OCI-LY7 (cell line): ENCODE data around the gene APOC4. TPM values are rescaled to one million over a fixed set of nuclear protein-coding genes. Genes with fewer than 3 reads are reported as not detected.

Experiments used
- BruUV-seq: library from RNA; stranded (reverse); fragments of 400-500 nt; replicated peaks from 2 replicates; lab custom pipeline; 2021; lab: Mats Ljungman, UMichigan
- CTCF ChIA-PET: fragments of 300-600 bp; sonication (Branson Sonifier 250); formaldehyde crosslinking; loops from one replicate; lab custom pipeline; 2022; ENCODE audit warnings: antibody characterized with exemption; ENCODE audit not compliant: unreplicated experiment; lab: Charles Lee
- POLR2A ChIA-PET: fragments of 300-600 bp; sonication (Branson Sonifier 250); formaldehyde crosslinking; loops from one replicate; lab custom pipeline; 2022; ENCODE audit warnings: antibody characterized with exemption; lab: Charles Lee
- DNase-seq: peaks from one replicate; pipeline ENCODE4 v3.0.0-alpha.2; 2015; ENCODE audit warnings: low spot score
- H2AFZ ChIP-seq: fragments of 200-600 bp; sonication (generic), shearing (Covaris generic); 2 replicates; pipeline ENCODE4 v1.6.1; 2014; ENCODE audit warnings: mild to moderate bottlenecking, antibody characterized with exemption, low read length, moderate library complexity
- H3K27ac ChIP-seq: fragments of 200-600 bp; sonication (generic); 2 replicates; pipeline ENCODE4 v1.5.1; 2014; ENCODE audit warnings: mixed run types, low read depth, mild to moderate bottlenecking, moderate library complexity, low read length, inconsistent platforms; ENCODE audit not compliant: poor library complexity, severe bottlenecking
- H3K36me3 ChIP-seq: fragments of 200-600 bp; sonication (generic); 2 replicates; pipeline ENCODE4 v1.6.1; 2014; ENCODE audit warnings: mild to moderate bottlenecking, antibody characterized with exemption, low read length, moderate library complexity, mixed read lengths; ENCODE audit not compliant: insufficient read depth
- H3K4me1 ChIP-seq: fragments of 200-600 bp; sonication (generic); 2 replicates; pipeline ENCODE4 v1.5.1; 2014; ENCODE audit warnings: mild to moderate bottlenecking, low read length; ENCODE audit not compliant: insufficient read depth, poor library complexity, severe bottlenecking
- H3K4me2 ChIP-seq: fragments of 200-600 bp; sonication (generic); 2 replicates; pipeline ENCODE4 v1.6.1; 2014; ENCODE audit warnings: mild to moderate bottlenecking, low read length
- H3K4me3 ChIP-seq: fragments of 200-600 bp; sonication (generic); 2 replicates; pipeline ENCODE4 v1.5.1; 2014; ENCODE audit warnings: mild to moderate bottlenecking, low read depth, low read length; ENCODE audit not compliant: poor library complexity, severe bottlenecking
- H3K79me2 ChIP-seq: fragments of 200-600 bp; sonication (generic); 2 replicates; pipeline ENCODE4 v1.6.1; 2016; ENCODE audit warnings: low read depth, mild to moderate bottlenecking, low read length, moderate library complexity, mixed read lengths; ENCODE audit not compliant: insufficient read depth
- H3K9me2 ChIP-seq: fragments of 200-600 bp; sonication (generic); 2 replicates; pipeline ENCODE4 v1.6.1; 2016; ENCODE audit warnings: mild to moderate bottlenecking, low read length, mixed read lengths; ENCODE audit not compliant: insufficient read depth
- H3K9me3 ChIP-seq: fragments of 200-600 bp; sonication (generic); 2 replicates; pipeline ENCODE4 v1.6.1; 2014; ENCODE audit warnings: mild to moderate bottlenecking, mixed run types, low read length, mixed read lengths
- H4K20me1 ChIP-seq: fragments of 200-600 bp; sonication (generic); 2 replicates; pipeline ENCODE4 v1.6.1; 2014; ENCODE audit warnings: mild to moderate bottlenecking, antibody characterized with exemption, low read length, moderate library complexity, mixed read lengths; ENCODE audit not compliant: insufficient read depth
- CTCF ChIP-seq: fragments of 200-600 bp; sonication (generic); conservative IDR thresholded peaks from 2 replicates; pipeline ENCODE4 v1.5.1; 2014; ENCODE audit warnings: mild to moderate bottlenecking, antibody characterized with exemption, low read length, moderate library complexity, mixed read lengths
- EZH2phosphoT487 ChIP-seq: fragments of 200-600 bp; sonication (generic); IDR thresholded peaks from 2 replicates; pipeline ENCODE4 v1.6.1; 2018; ENCODE audit warnings: low read depth, borderline replicate concordance, mild to moderate bottlenecking, mixed run types, antibody characterized with exemption, low read length, moderate library complexity, mixed read lengths
- intact Hi-C: fragments of 100-400 bp; cut with micrococcal nuclease; formaldehyde crosslinking; loops from one replicate; pipeline ENCODE4 v1.10.0; 2022; ENCODE audit not compliant: unreplicated experiment
- total RNA-seq, 2 experiments: library from RNA; depleted of rRNA in 1 of 2; stranded (reverse); fragments of >200 nt in 1 of 2; shearing (Covaris generic) in 1 of 2; gene quantifications; 2 replicates each; pipeline ENCODE4 v1.2.3, GENCODE V29; 2014 to 2022

APOC4 gene
- total RNA-seq, 2 experiments from 2014 or later = not detected

DNA sequence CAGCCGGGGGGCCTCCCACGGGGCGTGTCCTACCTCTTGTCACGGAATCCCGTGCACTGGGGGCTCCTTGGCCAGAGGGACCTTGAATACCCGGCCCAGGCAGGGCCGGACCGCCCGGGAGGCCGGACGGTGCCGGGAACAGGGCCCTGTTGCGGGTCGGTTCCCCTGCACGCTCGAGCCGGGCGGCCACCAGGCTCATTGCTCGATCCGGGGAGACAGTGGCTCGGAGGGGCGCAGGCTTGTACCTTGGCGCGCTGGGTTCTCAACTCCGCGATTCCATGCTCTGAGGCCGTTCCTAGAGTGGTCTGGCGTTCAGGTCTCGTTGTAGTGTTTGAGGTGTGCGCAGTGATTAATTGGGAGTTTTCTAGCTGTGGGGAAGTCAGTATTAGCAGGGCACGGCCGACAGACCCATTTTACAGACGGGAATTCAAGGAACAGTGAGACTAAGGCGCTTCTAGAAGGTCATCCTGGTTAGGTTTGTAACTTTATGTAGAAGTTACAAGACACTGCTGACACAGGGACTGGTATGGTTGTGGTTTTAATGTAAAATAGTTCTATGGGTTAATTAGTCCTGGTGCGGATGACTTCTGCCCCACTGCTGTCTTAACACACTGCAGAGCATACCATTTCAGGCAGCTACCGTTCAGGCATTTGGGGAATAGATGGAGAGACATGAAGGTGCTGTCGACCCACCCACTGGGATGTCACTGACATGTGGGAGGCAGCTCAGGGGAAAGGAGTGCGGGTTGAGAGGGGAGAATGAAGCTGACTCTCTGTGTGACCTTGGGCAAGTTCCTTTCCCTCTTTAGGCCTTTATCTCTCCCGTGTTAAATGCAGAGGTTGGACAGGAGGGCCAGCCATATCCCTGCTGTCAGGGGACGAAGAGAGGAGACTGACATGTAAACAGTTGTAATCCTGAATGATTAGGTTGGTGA is 13.7 kb downstream of the APOC4 start:
- H3K79me2 ChIP-seq = peaks cover 64% of the 10 kb centered on the region
- H3K4me2 ChIP-seq = peak overlapping the region; percentile 81
- peak overlapping the region; percentile 82 for H3K27ac ChIP-seq
- intact Hi-C loops = loop anchor here (5.0 kb wide), 2 partner anchors 62 to 63 kb away; partner anchors contain the start of gene TOMM40
- TF ChIP-seq EZH2phosphoT487 = no peak
- no peak for TF ChIP-seq CTCF
- no peaks in the 10 kb centered on the region for H4K20me1 ChIP-seq
- TSS peak; percentile 51 for BruUV-seq
- no peak for DNase-seq
- ChIA-PET POLR2A (interaction anchor here (0.7 to 1.0 kb wide), 2 partner anchors 16 to 45 kb away, joined by 4 to 5 read pairs; partner anchors contain the start of gene RELB), CTCF (interaction anchor here (1.0 kb wide), 1 partner anchor 15 kb away, joined by 3 read pairs; no protein-coding TSS in a partner anchor)
- H3K9me3 ChIP-seq = no peaks in the 10 kb centered on the region
- peaks cover 59% of the 10 kb centered on the region for H3K4me1 ChIP-seq
- H3K36me3 ChIP-seq = peaks cover 20% of the 10 kb centered on the region; the same call in 1 of the 2 replicates
- H2AFZ ChIP-seq = no peak overlapping the region
- H3K4me3 ChIP-seq = peak overlapping the region; percentile 75
- no peaks in the 10 kb centered on the region for H3K9me2 ChIP-seq

DNA sequence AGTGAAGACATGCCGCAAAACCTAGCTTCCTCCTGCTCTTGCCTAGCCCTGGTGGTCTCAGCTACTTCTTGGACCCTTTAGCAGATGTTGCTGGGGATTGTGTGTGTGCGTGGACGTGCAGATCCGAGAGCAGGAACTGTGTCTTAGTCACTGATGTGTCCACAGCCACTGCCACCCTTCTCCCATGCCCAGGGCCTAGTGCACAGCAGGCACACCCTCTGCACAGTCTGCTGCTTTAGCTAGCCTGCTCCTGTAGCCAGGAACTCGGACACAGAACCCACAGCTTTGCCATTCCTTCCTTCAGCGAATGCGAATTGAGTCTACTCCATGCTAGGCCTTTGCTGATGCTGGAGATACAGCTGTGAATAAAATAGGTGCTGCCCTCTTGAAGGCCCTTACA is 15.5 kb downstream of the APOC4 start:
- H3K4me1 ChIP-seq = peaks cover 67% of the 10 kb centered on the region
- intact Hi-C loops = loop anchor here (5.0 kb wide), 2 partner anchors 60 to 65 kb away; partner anchors contain the start of gene TOMM40
- H4K20me1 ChIP-seq = no peaks in the 10 kb centered on the region
- peaks cover 31% of the 10 kb centered on the region for H3K36me3 ChIP-seq
- TF ChIP-seq EZH2phosphoT487 (no peak), CTCF (no peak)
- no peak overlapping the region for H2AFZ ChIP-seq
- H3K4me2 ChIP-seq = peak overlapping the region; percentile 81
- H3K9me2 ChIP-seq = no peaks in the 10 kb centered on the region
- peak overlapping the region; percentile 75 for H3K4me3 ChIP-seq
- peak overlapping the region; percentile 82 for H3K27ac ChIP-seq
- CTCF ChIA-PET = interaction anchor here (1.0 kb wide), 1 partner anchor 14 kb away, joined by 3 read pairs; no protein-coding TSS in a partner anchor
- H3K79me2 ChIP-seq = peaks cover 81% of the 10 kb centered on the region
- no TSS peak for BruUV-seq
- DNase-seq = no peak
- POLR2A ChIA-PET = interaction anchor here (0.6 to 1.6 kb wide), 3 partner anchors 43 to 118 kb away, joined by 5 to 6 read pairs (median 5); no protein-coding TSS in a partner anchor
- no peaks in the 10 kb centered on the region for H3K9me3 ChIP-seq
